H1 (cell line): ENCODE data around the gene PANK3. TPM values are rescaled to one million over a fixed set of nuclear protein-coding genes. Genes with fewer than 3 reads are reported as not detected.

Experiments
- CTCF ChIA-PET: fragments of 300-600 bp; sonication (Branson Sonifier 250); formaldehyde crosslinking; loops from one replicate; lab custom pipeline; 2021; ENCODE audit not compliant: partially characterized antibody; lab: Charles Lee
- POLR2A ChIA-PET: fragments of 300-600 bp; sonication (Branson Sonifier 250); formaldehyde crosslinking; loops from one replicate; lab custom pipeline; 2021; ENCODE audit warnings: inconsistent platforms; ENCODE audit not compliant: partially characterized antibody; lab: Charles Lee
- DNase-seq, 2 experiments: peaks; one replicate each; pipeline versions ENCODE4 v3.0.0 to v3.0.0-alpha.2; 2010 to 2022; ENCODE audit warnings: low spot score in 2 of 2, low read depth in 1 of 2, mixed read lengths in 1 of 2
- FAIRE-seq: peaks from 2 replicates; lab custom pipeline; 2011; peaks lifted over from hg19 to GRCh38; lab: Jason Lieb, UNC
- H2AFZ ChIP-seq: 2 replicates; pipeline ENCODE4 v1.8.1; 2012; ENCODE audit warnings: low read length, inconsistent platforms
- H2AK5ac ChIP-seq: 2 replicates; pipeline ENCODE4 v1.6.1; 2013; ENCODE audit warnings: low read depth, low read length
- H2BK120ac ChIP-seq: replicated peaks from 2 replicates; pipeline ENCODE3; 2013; ENCODE audit warnings: low read depth, low read length, inconsistent platforms
- H2BK12ac ChIP-seq: 2 replicates; pipeline ENCODE4 v1.6.1; 2013; ENCODE audit warnings: low read depth, low read length
- H2BK15ac ChIP-seq: 2 replicates; pipeline ENCODE4 v1.6.1; 2013; ENCODE audit warnings: low read length
- H2BK20ac ChIP-seq: 2 replicates; pipeline ENCODE4 v1.6.1; 2013; ENCODE audit warnings: low read length
- H2BK5ac ChIP-seq: 2 replicates; pipeline ENCODE4 v1.6.1; 2013; ENCODE audit warnings: low read depth, low read length
- H3K14ac ChIP-seq: 2 replicates; pipeline ENCODE4 v1.6.1; 2013; ENCODE audit warnings: inconsistent platforms; ENCODE audit not compliant: insufficient read length
- H3K18ac ChIP-seq: 2 replicates; pipeline ENCODE4 v1.6.1; 2013; ENCODE audit warnings: low read length; ENCODE audit errors: extremely low read depth
- H3K23ac ChIP-seq: 2 replicates; pipeline ENCODE4 v1.6.1; 2013; ENCODE audit warnings: inconsistent platforms; ENCODE audit not compliant: insufficient read length
- H3K23me2 ChIP-seq: 2 replicates; pipeline ENCODE4 v1.6.1; 2013; ENCODE audit warnings: low read depth, low read length
- H3K27ac ChIP-seq: 2 replicates; pipeline ENCODE4 v1.6.1; 2011; ENCODE audit warnings: low read depth, low read length, inconsistent platforms
- H3K27me3 ChIP-seq, 4 experiments: replicated peaks in 1 of 4; 1 replicate in 1 of 4; 2 replicates in 3 of 4; pipeline versions ENCODE4 v1.6.1 to v1.8.1; 2011 to 2013; ENCODE audit warnings: low read length in 3 of 4, mild to moderate bottlenecking in 3 of 4, inconsistent platforms in 2 of 4, mixed read lengths in 2 of 4, moderate library complexity in 1 of 4; ENCODE audit not compliant: control insufficient read depth in 3 of 4, insufficient read depth in 3 of 4; ENCODE audit errors: extremely low read depth in 1 of 4
- H3K36me3 ChIP-seq, 4 experiments: 2 replicates each; pipeline versions ENCODE4 v1.6.1 to v1.8.1; 2011 to 2013; ENCODE audit warnings: mild to moderate bottlenecking in 4 of 4, low read length in 3 of 4, moderate library complexity in 2 of 4, control low read depth in 1 of 4, inconsistent platforms in 1 of 4; ENCODE audit not compliant: insufficient read depth in 4 of 4, control insufficient read depth in 2 of 4
- H3K4ac ChIP-seq: replicated peaks from 2 replicates; pipeline ENCODE3; 2013; ENCODE audit warnings: low read length, low read depth, mixed read lengths, inconsistent platforms; ENCODE audit not compliant: insufficient read length
- H3K4me1 ChIP-seq, 4 experiments: replicated peaks in 1 of 4; 1 replicate in 1 of 4; 2 replicates in 3 of 4; pipeline versions ENCODE4 v1.6.1 to v1.8.1; 2011 to 2013; ENCODE audit warnings: low read length in 3 of 4, inconsistent platforms in 2 of 4, mixed read lengths in 1 of 4; ENCODE audit not compliant: insufficient read depth in 4 of 4, control insufficient read depth in 3 of 4
- H3K4me2 ChIP-seq, 2 experiments: 2 replicates each; pipeline versions ENCODE4 v1.6.1 to v1.8.1; 2011 to 2013; ENCODE audit warnings: low read depth in 2 of 2, low read length in 2 of 2, control low read depth in 1 of 2, inconsistent platforms in 1 of 2, mild to moderate bottlenecking in 1 of 2; ENCODE audit not compliant: insufficient read depth in 1 of 2
- H3K4me3 ChIP-seq, 4 experiments: fragments of 200-600, 300-600 bp in 1 of 4; sonication (generic), shearing (Covaris generic), sonication (Bioruptor Twin) in 1 of 4; 2 replicates each; pipeline versions ENCODE4 v1.5.1 to v1.8.1; 2011 to 2016; ENCODE audit warnings: low read length in 4 of 4, low read depth in 3 of 4, control low read depth in 2 of 4, inconsistent platforms in 2 of 4, mild to moderate bottlenecking in 2 of 4, mixed read lengths in 1 of 4, moderate library complexity in 1 of 4; ENCODE audit not compliant: insufficient read depth in 2 of 4; ENCODE audit errors: extremely low read depth in 1 of 4
- H3K56ac ChIP-seq: replicated peaks from 2 replicates; pipeline ENCODE3; 2013; ENCODE audit warnings: low read depth, mild to moderate bottlenecking, mixed read lengths, low read length, inconsistent platforms; ENCODE audit not compliant: insufficient read length
- H3K79me1 ChIP-seq: 2 replicates; pipeline ENCODE4 v1.6.1; 2013; ENCODE audit warnings: low read depth, low read length, control low read depth
- H3K79me2 ChIP-seq, 2 experiments: 2 replicates each; pipeline versions ENCODE4 v1.6.1 to v1.8.1; 2012 to 2013; ENCODE audit warnings: low read length in 2 of 2, mild to moderate bottlenecking in 2 of 2, inconsistent platforms in 1 of 2; ENCODE audit not compliant: insufficient read depth in 2 of 2, control insufficient read depth in 1 of 2
- H3K9ac ChIP-seq, 4 experiments: replicated peaks in 1 of 4; 1 replicate in 1 of 4; 2 replicates in 3 of 4; pipeline versions ENCODE4 v1.6.1 to v1.8.1; 2011 to 2013; ENCODE audit warnings: low read depth in 3 of 4, low read length in 3 of 4, control low read depth in 2 of 4, mild to moderate bottlenecking in 2 of 4, moderate library complexity in 2 of 4, inconsistent platforms in 1 of 4; ENCODE audit errors: extremely low read depth in 1 of 4
- H3K9me3 ChIP-seq, 2 experiments: 2 replicates each; pipeline versions ENCODE4 v1.6.1 to v1.8.1; 2012 to 2013; ENCODE audit warnings: mild to moderate bottlenecking in 2 of 2, moderate library complexity in 2 of 2, control low read depth in 1 of 2, inconsistent platforms in 1 of 2, low read depth in 1 of 2, low read length in 1 of 2, mixed read lengths in 1 of 2; ENCODE audit not compliant: insufficient read depth in 2 of 2
- H4K20me1 ChIP-seq, 2 experiments: replicated peaks in 1 of 2; 2 replicates each; pipeline versions ENCODE3 to v1.8.1; 2011 to 2013; ENCODE audit warnings: inconsistent platforms in 2 of 2, low read length in 2 of 2, mild to moderate bottlenecking in 1 of 2; ENCODE audit not compliant: insufficient read depth in 2 of 2, control insufficient read depth in 1 of 2
- H4K5ac ChIP-seq: 2 replicates; pipeline ENCODE4 v1.6.1; 2013; ENCODE audit warnings: low read length, low read depth, mixed read lengths, inconsistent platforms; ENCODE audit not compliant: insufficient read length
- H4K8ac ChIP-seq: 2 replicates; pipeline ENCODE4 v1.8.0; 2013; ENCODE audit warnings: mild to moderate bottlenecking, moderate library complexity, low read length, inconsistent platforms; ENCODE audit not compliant: insufficient read depth; ENCODE audit errors: extremely low read depth
- H4K91ac ChIP-seq: replicated peaks from 2 replicates; pipeline ENCODE3; 2013; ENCODE audit warnings: low read length, mixed read lengths, inconsistent platforms; ENCODE audit not compliant: insufficient read length
- ASH2L ChIP-seq: fragments of 200-600, 300-600 bp; sonication (generic); IDR thresholded peaks from one replicate; pipeline ENCODE4 v1.7.1; 2017; ENCODE audit warnings: low read length
- BRCA1 ChIP-seq: IDR thresholded peaks from 2 replicates; pipeline ENCODE4 v1.6.1; 2012; ENCODE audit warnings: low read depth, low read length, improper control_type of control experiment
- CTCF ChIP-seq, 3 experiments: IDR thresholded peaks; 1 replicate in 2 of 3; 2 replicates in 1 of 3; pipeline versions ENCODE4 v1.5.1 to v1.6.1; 2011; ENCODE audit warnings: low read length in 3 of 3, mild to moderate bottlenecking in 3 of 3, inconsistent platforms in 2 of 3, low read depth in 1 of 3, moderate library complexity in 1 of 3; ENCODE audit not compliant: insufficient read depth in 1 of 3; ENCODE audit errors: control extremely low read depth in 1 of 3
- EZH2 ChIP-seq: fragments of 200-600 bp; sonication (generic); IDR thresholded peaks from 2 replicates; pipeline ENCODE4 v1.7.1; 2012; ENCODE audit warnings: low read depth, mild to moderate bottlenecking, moderate library complexity, low read length, inconsistent platforms; ENCODE audit not compliant: severe bottlenecking
- FOSL1 ChIP-seq: IDR thresholded peaks from 2 replicates; pipeline ENCODE4 v1.6.1; 2011; ENCODE audit warnings: mild to moderate bottlenecking, low read depth, low read length, moderate library complexity; ENCODE audit not compliant: insufficient read depth
- GABPA ChIP-seq: IDR thresholded peaks from 2 replicates; pipeline ENCODE4 v1.6.1; 2011; ENCODE audit warnings: mild to moderate bottlenecking, low read length, moderate library complexity, borderline replicate concordance; ENCODE audit not compliant: insufficient read depth
- NRF1 ChIP-seq: IDR thresholded peaks from 2 replicates; pipeline ENCODE4 v1.6.1; 2011; ENCODE audit warnings: mild to moderate bottlenecking, low read depth, low read length, improper control_type of control experiment
- PHF8 ChIP-seq: fragments of 200-600 bp; sonication (generic); conservative IDR thresholded peaks from 2 replicates; pipeline ENCODE4 v1.7.1; 2012; ENCODE audit warnings: low read depth, mild to moderate bottlenecking, inconsistent platforms, low read length, moderate library complexity
- SIRT6 ChIP-seq: IDR thresholded peaks from one replicate; pipeline ENCODE4 v1.7.1; 2012; ENCODE audit warnings: low read length, inconsistent platforms
- SP1 ChIP-seq: IDR thresholded peaks from 2 replicates; pipeline ENCODE4 v1.6.1; 2011; ENCODE audit warnings: low read depth, low read length
- SUZ12 ChIP-seq: fragments of 200-600 bp; sonication (generic); IDR thresholded peaks from 2 replicates; pipeline ENCODE4 v1.6.1; 2012; ENCODE audit warnings: mild to moderate bottlenecking, inconsistent platforms, low read length, moderate library complexity, mixed read lengths
- TCF12 ChIP-seq: IDR thresholded peaks from 2 replicates; pipeline ENCODE4 v1.6.1; 2011; ENCODE audit warnings: low read depth, mild to moderate bottlenecking, low read length
- WGBS, 2 experiments: shearing (Covaris generic) in 1 of 2; methylation state at CpG; one replicate each; pipeline versions ENCODE4 v1.1.6 to v1.1.7; 2013 to 2015; ENCODE audit warnings: low lambda C conversion rate in 2 of 2, mixed read lengths in 2 of 2, inconsistent platforms in 1 of 2, low coverage in 1 of 2, missing lambda C conversion rate in 1 of 2; ENCODE audit not compliant: insufficient replicate concordance in 2 of 2, insufficient coverage in 1 of 2, insufficient read length in 1 of 2; ENCODE audit errors: extremely low coverage in 1 of 2, missing lambda C conversion rate in 1 of 2; 5-methylcytosine and 5-hydroxymethylcytosine counted together
- polyA plus RNA-seq, 7 experiments: library from polyadenylated mRNA; depleted of rRNA in 3 of 7; stranded (reverse) in 5 of 7; unstranded in 2 of 7; fragments of >200 nt in 5 of 7; fragments of 200-250 nt in 2 of 7; gene quantifications; 1 replicate in 5 of 7; 2 replicates in 1 of 7; 4 replicates in 1 of 7; pipeline versions ENCODE4 v1.2.1 to v1.2.3, GENCODE V29; 2011 to 2013; ENCODE audit warnings: missing spikeins in 2 of 7, mixed read lengths in 2 of 7
- total RNA-seq: library from RNA; stranded (reverse); fragmentation: NEBNext Ultra II Directional; extraction: Animal tissue kit (Norgen Biotek cat#: 25700); gene quantifications from 2 replicates; pipeline ENCODE4 v1.2.1, GENCODE V29; 2021

Gene PANK3
- total and polyA plus RNA-seq, 2 of the 8 experiments (the other 6 are each of a cell fraction or from before 2014, with no cell fraction given): 8.6 to 101 TPM

- no peak overlapping the region for H3K27ac ChIP-seq
- no peak overlapping the region for H2BK5ac ChIP-seq
- 88% methylated on average over 2 of the region's 2 CpGs; no CpG with 5 or more reads in 1 of the 2 experiments for WGBS, 2 experiments
- H4K91ac ChIP-seq: no peak overlapping the region
- POLR2A ChIA-PET: interaction anchor here (0.7 to 1.2 kb wide), 3 partner anchors 9 to 316 kb away, joined by 3 to 4 read pairs (median 3); no protein-coding TSS in a partner anchor
- H3K9ac ChIP-seq: no peak overlapping the region
- H3K4me2 ChIP-seq: no peak overlapping the region
- CTCF ChIA-PET: interaction anchor here (0.6 to 0.7 kb wide), 2 partner anchors 64 to 293 kb away, joined by 3 read pairs; no protein-coding TSS in a partner anchor
- 0 out of 2 replicates have a peak, but pooled peaks cover 2% of the 10 kb centered on the region for H3K23me2 ChIP-seq
- H3K56ac ChIP-seq: no peak overlapping the region
- H3K79me2 ChIP-seq: no peaks in the 10 kb centered on the region
- no peak overlapping the region for H4K8ac ChIP-seq
- H3K4me3 ChIP-seq: no peak overlapping the region
- FAIRE-seq: no peak
- no peaks in the 10 kb centered on the region for H4K20me1 ChIP-seq
- H3K9me3 ChIP-seq: no peaks in the 10 kb centered on the region
- H2BK15ac ChIP-seq: no peak overlapping the region
- no peak overlapping the region for H2BK120ac ChIP-seq
- H2AK5ac ChIP-seq: no peak overlapping the region
- H3K4ac ChIP-seq: no peak overlapping the region
- no peak overlapping the region for H2AFZ ChIP-seq
- H3K27me3 ChIP-seq: no peaks in the 10 kb centered on the region
- H3K36me3 ChIP-seq: no peaks in the 10 kb centered on the region
- H4K5ac ChIP-seq: no peak overlapping the region
- no peak overlapping the region for H2BK12ac ChIP-seq
- no peak overlapping the region; the same call in 1 of the 2 replicates for H3K18ac ChIP-seq
- peaks cover 0 to 4% (median 0%) of the 10 kb centered on the region in 4 experiments; a peak in 3 of 7 replicates for H3K4me1 ChIP-seq
- H3K14ac ChIP-seq: no peak overlapping the region
- no peaks in the 10 kb centered on the region for H3K79me1 ChIP-seq
- no peak for DNase-seq
- H3K23ac ChIP-seq: no peak overlapping the region
- no peak overlapping the region for H2BK20ac ChIP-seq
- TF ChIP-seq SIRT6: no peak
- no peak for TF ChIP-seq FOSL1
- TF ChIP-seq GABPA: no peak
- TF ChIP-seq ASH2L: no peak
- TF ChIP-seq NRF1: no peak
- TF ChIP-seq SP1: no peak
- TF ChIP-seq CTCF (IDR thresholded peaks at IDR 0.05; ENCODE audit: control extremely low read depth in 1 of 3, insufficient read depth in 1 of 3, low read depth in 1 of 3, low read length in 3 of 3): no peak
- no peak for TF ChIP-seq SUZ12
- no peak for TF ChIP-seq PHF8
- no peak for TF ChIP-seq TCF12
- TF ChIP-seq BRCA1: no peak
- TF ChIP-seq EZH2: no peak
Observed at GRCh38 chr5:168537176-168537575, 42.0 kb downstream of the PANK3 start.
